A673 (cell line): ENCODE measurements around the gene RNU6-9. TPM values are rescaled to one million over a fixed set of nuclear protein-coding genes. Genes with fewer than 3 reads are reported as not detected.

ENCODE experiments used
- BruUV-seq: library from RNA; stranded (reverse); fragments of 400-500 nt; replicated peaks from 2 replicates; lab custom pipeline; 2021; lab: Mats Ljungman, UMichigan
- CTCF ChIA-PET: fragments of 300-600 bp; sonication (Branson Sonifier 250); formaldehyde crosslinking; loops from one replicate; lab custom pipeline; 2022; ENCODE audit warnings: antibody characterized with exemption; lab: Charles Lee
- POLR2A ChIA-PET: fragments of 300-600 bp; sonication (Branson Sonifier 250); formaldehyde crosslinking; loops from one replicate; lab custom pipeline; 2022; ENCODE audit warnings: antibody characterized with exemption; ENCODE audit not compliant: low non-redundant PET; lab: Charles Lee
- DNase-seq: peaks from one replicate; pipeline ENCODE4 v3.0.0-alpha.2; 2015; ENCODE audit warnings: low spot score
- H3K27ac ChIP-seq: fragments of 200-600 bp; sonication (generic); 2 replicates; pipeline ENCODE4 v1.5.1; 2016; ENCODE audit warnings: mixed run types, low read depth, mild to moderate bottlenecking, mixed read lengths, antibody characterized with exemption, low read length; ENCODE audit not compliant: poor library complexity, severe bottlenecking
- H3K27me3 ChIP-seq: fragments of 200-600 bp; sonication (generic); replicated peaks from 2 replicates; pipeline ENCODE4 v1.6.1; 2017; ENCODE audit warnings: mixed run types, low read depth, mild to moderate bottlenecking, mixed read lengths, antibody characterized with exemption, low read length; ENCODE audit not compliant: insufficient read depth, poor library complexity
- H3K36me3 ChIP-seq: fragments of 200-600 bp; sonication (generic); 2 replicates; pipeline ENCODE4 v1.6.1; 2016; ENCODE audit warnings: mixed run types, mild to moderate bottlenecking, mixed read lengths, antibody characterized with exemption, low read length; ENCODE audit not compliant: insufficient read depth, poor library complexity, severe bottlenecking
- H3K4me1 ChIP-seq: fragments of 200-600 bp; sonication (generic); 2 replicates; pipeline ENCODE4 v1.6.1; 2017; ENCODE audit warnings: mixed run types, mild to moderate bottlenecking, mixed read lengths, antibody characterized with exemption, low read length; ENCODE audit not compliant: insufficient read depth, poor library complexity, severe bottlenecking
- H3K4me3 ChIP-seq: fragments of 200-600 bp; sonication (generic); 2 replicates; pipeline ENCODE4 v1.5.1; 2016; ENCODE audit warnings: low read depth, mixed run types, mild to moderate bottlenecking, mixed read lengths, low read length; ENCODE audit not compliant: poor library complexity, severe bottlenecking
- H3K9me3 ChIP-seq: fragments of 200-600 bp; sonication (generic); 2 replicates; pipeline ENCODE4 v1.6.1; 2016; ENCODE audit warnings: mixed run types, low read depth, mild to moderate bottlenecking, mixed read lengths, antibody characterized with exemption, low read length; ENCODE audit not compliant: poor library complexity, severe bottlenecking
- CTCF ChIP-seq: fragments of 300-800, 200-600 bp; sonication (generic); conservative IDR thresholded peaks from 2 replicates; pipeline ENCODE4 v1.5.1; 2017; ENCODE audit warnings: low read depth, mild to moderate bottlenecking, antibody characterized with exemption, low read length, moderate library complexity, mixed read lengths
- EZH2 ChIP-seq: fragments of 200-600 bp; sonication (generic); IDR thresholded peaks from 2 replicates; pipeline ENCODE4 v1.6.1; 2017; ENCODE audit warnings: borderline replicate concordance, low read depth, mild to moderate bottlenecking, mixed read lengths, antibody characterized with exemption, low read length; ENCODE audit not compliant: poor library complexity, severe bottlenecking
- intact Hi-C: fragments of 100-400 bp; cut with micrococcal nuclease; formaldehyde crosslinking; loops from one replicate; pipeline ENCODE4 v1.10.0; 2022; ENCODE audit not compliant: unreplicated experiment
- total RNA-seq: library from RNA; stranded (reverse); gene quantifications from 2 replicates; pipeline ENCODE4 v1.2.3, GENCODE V29; 2021

Gene RNU6-9
- total RNA-seq, 1 experiment from 2014 or later: not detected

- Histone ChIP-seq H3K27ac (no peak overlapping the region), H3K4me3 (no peak overlapping the region), H3K9me3 (no peaks in the 10 kb centered on the region), H3K4me1 (no peaks in the 10 kb centered on the region), H3K27me3 (no peaks in the 10 kb centered on the region), H3K36me3 (no peaks in the 10 kb centered on the region)
- BruUV-seq: no TSS peak
- no peak for DNase-seq
- ChIA-PET POLR2A (no interaction called here), CTCF (no interaction called here)
- TF ChIP-seq CTCF (no peak), EZH2 (no peak)
- intact Hi-C loops: no loop called here
Measured at GRCh38 chr19:855142-855541, 38.1 kb upstream of the RNU6-9 start.

- CTCF ChIA-PET: interaction anchor here (0.9 kb wide), 1 partner anchor 389 kb away, joined by 3 read pairs; no protein-coding TSS in a partner anchor
- POLR2A ChIA-PET: no interaction called here
Measured at GRCh38 chr19:855566-856120, 37.6 kb upstream of the RNU6-9 start.

GRCh38 chr19:858284-858683, 35.0 kb upstream of the RNU6-9 start:
- BruUV-seq: no TSS peak
- no peak for DNase-seq
- ChIA-PET CTCF (no interaction called here), POLR2A (no interaction called here)
- Histone ChIP-seq H3K27me3 (no peaks in the 10 kb centered on the region), H3K27ac (no peak overlapping the region), H3K9me3 (no peaks in the 10 kb centered on the region), H3K4me1 (peaks cover 9% of the 10 kb centered on the region), H3K4me3 (no peak overlapping the region), H3K36me3 (no peaks in the 10 kb centered on the region)
- TF ChIP-seq CTCF (no peak), EZH2 (no peak)
- intact Hi-C loops: no loop called here

More at GRCh38 chr19:855566-856120, 37.6 kb upstream of the RNU6-9 start:
- Histone ChIP-seq H3K9me3 (no peaks in the 10 kb centered on the region), H3K27ac (no peak overlapping the region), H3K4me3 (no peak overlapping the region), H3K27me3 (no peaks in the 10 kb centered on the region), H3K4me1 (no peaks in the 10 kb centered on the region), H3K36me3 (no peaks in the 10 kb centered on the region)
- intact Hi-C loops: no loop called here
- no peak for DNase-seq
- no TSS peak for BruUV-seq
- TF ChIP-seq CTCF (no peak), EZH2 (no peak)
